22Rv1 (cell line): ENCODE data around the gene NEMP1.
A peak's percentile ranks its signal among the peaks of the same experiment; 100 is the strongest.

ENCODE experiments used
- H3K27ac ChIP-seq: fragments of 450-650 bp; 2 replicates; pipeline ENCODE4 v1.5.1; 2017
- ZFX ChIP-seq: fragments of 450-650 bp; IDR thresholded peaks from 2 replicates; pipeline ENCODE4 v1.6.1; 2017; ENCODE audit warnings: antibody characterized with exemption, borderline replicate concordance
- TF ChIP-seq, protein P1 (sequence below): fragments of 450-650 bp; IDR thresholded peaks from 2 replicates; pipeline ENCODE4 v1.5.1; 2017; ENCODE audit warnings: mild to moderate bottlenecking

NEMP1 gene, protein sequence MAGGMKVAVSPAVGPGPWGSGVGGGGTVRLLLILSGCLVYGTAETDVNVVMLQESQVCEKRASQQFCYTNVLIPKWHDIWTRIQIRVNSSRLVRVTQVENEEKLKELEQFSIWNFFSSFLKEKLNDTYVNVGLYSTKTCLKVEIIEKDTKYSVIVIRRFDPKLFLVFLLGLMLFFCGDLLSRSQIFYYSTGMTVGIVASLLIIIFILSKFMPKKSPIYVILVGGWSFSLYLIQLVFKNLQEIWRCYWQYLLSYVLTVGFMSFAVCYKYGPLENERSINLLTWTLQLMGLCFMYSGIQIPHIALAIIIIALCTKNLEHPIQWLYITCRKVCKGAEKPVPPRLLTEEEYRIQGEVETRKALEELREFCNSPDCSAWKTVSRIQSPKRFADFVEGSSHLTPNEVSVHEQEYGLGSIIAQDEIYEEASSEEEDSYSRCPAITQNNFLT

DNA sequence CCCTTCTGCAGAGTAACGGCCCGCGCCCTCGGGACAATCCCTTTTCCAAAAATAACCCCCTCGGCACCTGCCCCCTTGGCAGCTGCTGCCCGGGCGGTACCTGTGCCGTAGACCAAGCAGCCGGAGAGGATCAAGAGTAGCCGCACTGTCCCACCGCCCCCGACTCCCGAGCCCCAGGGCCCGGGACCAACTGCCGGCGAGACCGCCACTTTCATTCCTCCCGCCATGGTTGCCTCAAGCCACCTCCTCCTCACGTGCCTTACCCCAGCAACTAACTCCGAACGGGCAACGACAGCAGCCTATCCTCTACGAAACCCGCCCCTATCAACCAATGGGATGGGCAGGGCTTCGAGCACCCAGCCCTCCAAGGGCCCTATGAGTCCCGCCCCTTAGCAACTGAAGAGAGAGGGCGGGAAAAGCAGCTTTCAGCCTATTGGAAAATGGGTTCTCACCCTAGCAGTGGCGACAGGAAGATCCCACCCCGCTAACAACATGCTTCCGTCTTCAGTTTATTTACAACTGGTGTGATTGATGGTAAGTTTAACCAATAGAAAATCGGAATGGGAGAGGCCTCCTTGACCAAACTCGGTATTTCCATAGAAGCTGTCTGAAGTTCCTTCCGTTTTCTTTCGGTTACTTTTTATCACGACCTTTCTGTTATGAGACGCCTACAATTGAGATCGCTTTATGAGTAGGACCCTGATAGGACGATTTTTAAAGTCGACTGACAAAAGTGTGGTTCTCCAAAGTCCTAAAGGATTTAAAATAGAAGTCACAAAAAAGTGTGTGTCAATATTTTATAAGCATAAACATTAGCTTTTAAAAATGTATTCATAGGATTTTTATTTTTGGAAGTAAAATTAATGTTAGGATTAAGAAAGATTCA lies at the start of gene NEMP1:
Gene NEMP1 (minus strand): TSS at position 273 of the 886 bp plus-strand sequence. CDS start 46 bp downstream, at position 227.
- TF ChIP-seq ZFX: no peak
- TF ChIP-seq, protein P1, sequence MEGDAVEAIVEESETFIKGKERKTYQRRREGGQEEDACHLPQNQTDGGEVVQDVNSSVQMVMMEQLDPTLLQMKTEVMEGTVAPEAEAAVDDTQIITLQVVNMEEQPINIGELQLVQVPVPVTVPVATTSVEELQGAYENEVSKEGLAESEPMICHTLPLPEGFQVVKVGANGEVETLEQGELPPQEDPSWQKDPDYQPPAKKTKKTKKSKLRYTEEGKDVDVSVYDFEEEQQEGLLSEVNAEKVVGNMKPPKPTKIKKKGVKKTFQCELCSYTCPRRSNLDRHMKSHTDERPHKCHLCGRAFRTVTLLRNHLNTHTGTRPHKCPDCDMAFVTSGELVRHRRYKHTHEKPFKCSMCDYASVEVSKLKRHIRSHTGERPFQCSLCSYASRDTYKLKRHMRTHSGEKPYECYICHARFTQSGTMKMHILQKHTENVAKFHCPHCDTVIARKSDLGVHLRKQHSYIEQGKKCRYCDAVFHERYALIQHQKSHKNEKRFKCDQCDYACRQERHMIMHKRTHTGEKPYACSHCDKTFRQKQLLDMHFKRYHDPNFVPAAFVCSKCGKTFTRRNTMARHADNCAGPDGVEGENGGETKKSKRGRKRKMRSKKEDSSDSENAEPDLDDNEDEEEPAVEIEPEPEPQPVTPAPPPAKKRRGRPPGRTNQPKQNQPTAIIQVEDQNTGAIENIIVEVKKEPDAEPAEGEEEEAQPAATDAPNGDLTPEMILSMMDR: no peak
- H3K27ac ChIP-seq: peak within 1 kb of the TSS; percentile 87

GRCh38 chr12:57127726-57128518 lies 49.3 kb upstream of the NEMP1 start, which contains the start of gene LRP1:
LRP1 (plus strand) TSS chr12:57128483; CDS start chr12:57128965, 482 bp downstream.
- peak within 1 kb of the TSS; percentile 75 for H3K27ac ChIP-seq
- TF ChIP-seq ZFX: no peak
- TF ChIP-seq, protein P1: no peak

DNA sequence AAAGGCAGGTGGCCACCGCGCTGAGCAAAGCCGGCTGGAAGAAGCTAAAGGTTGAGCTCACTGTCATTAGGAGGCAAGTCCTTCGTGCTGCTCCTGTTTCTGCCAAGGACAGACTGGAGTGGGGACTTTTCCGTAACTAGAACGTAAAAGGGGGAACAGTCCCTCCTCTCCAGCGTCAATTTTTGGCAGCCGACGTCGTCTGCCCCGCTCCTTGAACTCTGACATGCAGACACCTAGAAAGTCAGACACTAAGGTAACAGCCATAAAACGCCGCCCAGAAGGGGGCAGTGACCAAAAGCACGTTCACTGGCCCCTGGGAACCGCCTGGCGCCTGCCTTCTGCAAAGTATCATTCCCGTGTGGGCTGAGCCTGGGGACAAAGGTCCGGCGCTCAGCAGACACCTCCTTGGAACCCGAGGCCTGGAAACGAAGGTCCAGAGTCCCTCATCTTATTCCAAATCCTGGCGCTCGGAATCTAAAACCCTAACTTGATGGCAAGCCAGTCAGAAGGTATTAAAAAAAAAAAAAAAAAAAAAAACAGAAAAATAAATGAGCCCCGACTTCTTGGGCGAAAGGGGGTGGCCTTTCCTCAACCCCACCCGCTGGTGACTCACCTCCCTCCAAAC lies 48.6 kb upstream of the NEMP1 start:
- H3K27ac ChIP-seq: peak overlapping the region; percentile 75
- TF ChIP-seq ZFX: no peak
- TF ChIP-seq, protein P1: peak; percentile 63

DNA sequence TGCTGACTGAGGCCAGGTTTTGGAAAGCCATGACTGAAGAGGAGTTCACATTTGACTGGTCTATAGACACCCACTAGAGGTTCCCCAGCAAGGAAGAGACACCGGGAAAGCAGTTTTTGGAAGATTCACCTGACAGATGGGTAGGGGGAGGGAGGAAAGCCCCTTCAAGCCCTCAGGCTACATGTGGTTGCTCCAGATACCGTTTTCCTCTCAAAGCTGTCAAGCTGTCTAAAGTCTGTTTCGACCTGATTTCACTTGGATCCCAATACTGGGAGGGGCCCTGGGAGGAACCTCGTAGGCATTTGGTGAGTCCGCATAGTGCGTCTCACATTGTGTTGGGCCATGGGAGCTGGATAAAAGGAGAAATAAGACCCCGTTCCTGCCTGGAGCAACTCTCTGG lies 48.0 kb upstream of the NEMP1 start:
- no peak for TF ChIP-seq ZFX
- TF ChIP-seq, protein P1: no peak
- H3K27ac ChIP-seq: peak overlapping the region; percentile 75; the same call in 1 of the 2 replicates

DNA sequence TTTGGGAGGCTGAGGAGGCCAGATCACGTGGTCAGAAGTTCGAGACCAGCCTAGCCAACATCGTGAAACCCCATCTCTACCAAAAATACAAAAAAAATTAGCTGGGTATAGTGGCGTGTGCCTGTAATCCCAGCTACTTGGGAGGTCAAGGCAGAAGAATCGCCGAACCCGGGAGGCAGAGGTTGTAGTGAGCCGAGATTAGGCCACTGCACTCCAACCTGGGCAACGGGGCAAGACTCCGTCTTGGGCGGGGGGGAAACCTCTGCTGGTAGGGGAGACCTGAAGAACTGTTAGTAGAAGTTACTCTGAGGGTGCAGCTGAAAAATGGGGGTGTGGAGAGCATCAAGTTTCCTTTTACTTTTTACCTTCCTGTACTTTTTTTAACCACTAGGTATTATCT lies 47.5 kb upstream of the NEMP1 start:
- no peak overlapping the region for H3K27ac ChIP-seq

More for the DNA sequence above, 47.5 kb upstream of the NEMP1 start:
- TF ChIP-seq, protein P1: no peak
- no peak for TF ChIP-seq ZFX
